NCI-H2081 treated with DMSO at 0.1 percent for 48 hours (cell line): ENCODE results near the gene MICU1.
"Not testable (repeated sequence)": the region's sequence is repeated elsewhere in the genome, so short reads cannot be mapped to it uniquely, and the experiment has no call there.

Experiments used
- DNase-seq: peaks from one replicate; lab custom pipeline; 2025; lab: John Stamatoyannopoulos, UW

Gene MICU1

DNA sequence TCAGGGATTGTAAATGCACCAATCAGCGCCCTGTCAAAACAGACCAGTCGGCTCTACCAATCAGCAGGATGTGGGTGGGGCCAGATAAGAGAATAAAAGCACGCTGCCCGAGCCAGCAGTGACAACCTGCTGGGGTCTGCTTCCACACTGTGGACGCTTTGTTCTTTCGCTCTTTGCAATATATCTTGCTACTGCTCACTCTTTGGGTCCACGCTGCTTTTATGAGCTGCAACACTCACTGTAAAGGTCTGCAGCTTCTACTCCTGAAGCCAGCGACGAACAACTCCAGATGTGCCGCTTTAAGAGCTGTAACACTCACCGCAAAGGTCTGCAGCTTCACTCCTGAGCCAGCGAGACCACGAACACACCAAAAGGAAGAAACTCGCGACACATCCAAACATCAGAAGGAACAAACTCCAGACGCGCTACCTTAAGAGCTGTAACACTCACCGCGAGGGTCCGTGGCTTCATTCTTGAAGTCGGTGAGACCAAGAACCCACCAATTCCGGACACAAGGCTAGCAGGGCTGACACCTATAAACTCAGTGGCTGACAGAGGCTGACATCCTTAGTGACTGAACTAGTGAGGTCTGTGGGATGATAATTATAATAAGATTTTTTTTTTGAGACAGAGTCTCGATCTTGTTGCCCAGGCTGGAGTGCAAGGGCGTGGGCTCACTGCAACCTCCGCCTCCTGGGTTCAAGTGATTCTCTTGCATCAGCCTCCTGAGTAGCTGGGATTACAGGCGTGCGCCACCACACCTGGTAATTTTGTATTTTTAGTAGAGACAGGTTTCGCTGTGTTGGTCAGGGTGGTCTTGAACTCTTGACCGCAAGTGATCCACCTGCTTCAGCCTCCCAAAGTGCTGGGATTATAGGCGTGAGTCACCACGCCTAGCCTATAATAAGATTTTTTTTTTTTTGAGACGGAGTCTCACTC is 298.9 kb downstream of the MICU1 start:
- not testable (repeated sequence) for DNase-seq

DNA sequence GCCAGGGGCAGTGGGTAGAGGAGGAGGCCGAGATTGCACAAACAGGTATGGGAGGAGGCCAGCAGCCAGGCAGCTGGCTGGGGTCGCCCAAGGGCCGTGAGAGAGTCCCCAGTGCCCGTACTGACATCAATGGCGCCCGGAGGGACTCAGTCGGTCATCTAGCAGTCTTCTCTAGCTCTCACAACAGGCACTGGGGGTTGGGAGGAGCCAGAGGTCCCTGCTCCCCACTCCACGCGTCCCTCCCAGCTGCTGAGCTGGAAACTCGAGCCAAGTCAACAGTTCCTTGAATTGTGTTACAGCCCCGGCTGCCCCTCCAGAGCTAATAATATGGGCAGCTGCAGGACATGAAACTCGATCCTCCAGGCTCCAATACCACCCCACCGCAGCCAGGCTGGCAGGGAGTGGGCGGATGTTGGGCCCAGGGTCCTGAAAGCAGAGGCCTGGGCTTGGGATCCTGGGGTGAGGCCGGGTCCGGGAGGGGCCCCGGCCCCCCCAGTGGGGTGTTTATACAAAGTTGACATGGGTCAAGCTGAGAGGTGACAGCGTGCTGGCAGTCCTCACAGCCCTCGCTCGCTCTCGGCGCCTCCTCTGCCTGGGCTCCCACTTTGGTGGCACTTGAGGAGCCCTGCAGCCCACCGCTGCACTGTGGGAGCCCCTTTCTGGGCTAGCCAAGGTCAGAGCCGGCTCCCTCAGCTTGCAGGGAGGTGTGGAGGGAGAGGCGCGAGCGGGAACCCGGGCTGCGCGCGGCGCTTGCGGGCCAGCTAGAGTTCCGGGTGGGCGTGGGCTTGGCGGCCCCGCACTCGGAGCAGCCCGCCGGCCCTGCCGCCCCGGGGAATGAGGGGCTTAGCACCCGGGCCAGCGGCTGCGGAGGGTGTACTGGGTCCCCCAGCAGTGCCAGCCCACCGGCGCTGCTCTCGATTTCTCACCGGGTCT is 300.4 kb downstream of the MICU1 start:
- peak; percentile 70 for DNase-seq

DNA sequence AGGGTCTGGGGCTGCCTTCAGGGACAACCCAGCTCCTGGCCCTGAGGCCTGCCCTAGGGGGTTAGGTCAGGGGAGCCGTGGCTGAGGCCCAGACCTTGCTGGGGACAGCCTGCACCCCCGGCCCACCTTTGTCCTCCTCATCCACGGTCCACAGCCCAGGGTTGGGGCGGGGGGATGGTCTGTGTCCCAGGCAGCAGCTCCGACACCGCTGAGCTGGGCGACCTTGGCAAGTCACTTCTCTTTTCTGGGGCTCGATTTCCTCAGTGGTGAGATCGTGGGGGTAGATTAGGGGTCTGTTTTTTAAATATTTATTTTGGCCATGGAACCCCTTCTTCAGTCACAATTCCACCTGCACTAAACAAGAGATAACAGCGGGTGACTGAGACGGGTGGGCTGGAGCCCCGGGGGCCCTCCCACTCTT is 302.1 kb downstream of the MICU1 start:
- no peak for DNase-seq

DNA sequence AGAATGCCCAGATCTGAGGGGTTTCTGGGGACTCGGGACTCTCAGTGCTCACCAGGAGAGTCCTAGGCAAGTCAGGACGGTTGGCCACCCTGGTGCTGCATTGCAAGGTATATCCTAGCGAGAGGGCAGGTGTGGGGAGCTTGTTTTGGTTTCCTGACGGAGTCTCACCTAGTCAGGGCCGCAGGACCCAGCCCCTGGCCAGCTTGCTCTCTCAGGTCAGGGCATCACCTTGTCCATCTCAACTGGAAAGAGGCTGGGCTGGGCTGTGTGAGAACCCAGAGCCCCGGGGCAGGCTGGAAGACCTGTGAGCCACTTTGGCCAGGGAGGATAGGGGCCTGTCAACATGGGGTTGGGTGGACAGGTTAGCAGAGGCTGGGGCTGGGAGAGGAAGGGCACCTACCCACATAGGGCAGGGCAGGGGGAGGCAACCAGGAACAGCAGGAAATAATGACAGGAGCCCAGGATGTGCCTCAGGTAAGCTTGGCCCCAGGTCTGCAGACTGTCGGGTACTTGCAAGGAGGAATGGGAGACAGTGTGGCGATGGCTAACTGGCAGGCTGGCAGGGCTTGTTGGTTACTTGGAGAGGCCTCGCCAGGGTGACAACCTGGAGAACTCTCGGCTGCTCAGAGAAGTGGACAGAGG is 302.6 kb downstream of the MICU1 start:
- no peak for DNase-seq

DNA sequence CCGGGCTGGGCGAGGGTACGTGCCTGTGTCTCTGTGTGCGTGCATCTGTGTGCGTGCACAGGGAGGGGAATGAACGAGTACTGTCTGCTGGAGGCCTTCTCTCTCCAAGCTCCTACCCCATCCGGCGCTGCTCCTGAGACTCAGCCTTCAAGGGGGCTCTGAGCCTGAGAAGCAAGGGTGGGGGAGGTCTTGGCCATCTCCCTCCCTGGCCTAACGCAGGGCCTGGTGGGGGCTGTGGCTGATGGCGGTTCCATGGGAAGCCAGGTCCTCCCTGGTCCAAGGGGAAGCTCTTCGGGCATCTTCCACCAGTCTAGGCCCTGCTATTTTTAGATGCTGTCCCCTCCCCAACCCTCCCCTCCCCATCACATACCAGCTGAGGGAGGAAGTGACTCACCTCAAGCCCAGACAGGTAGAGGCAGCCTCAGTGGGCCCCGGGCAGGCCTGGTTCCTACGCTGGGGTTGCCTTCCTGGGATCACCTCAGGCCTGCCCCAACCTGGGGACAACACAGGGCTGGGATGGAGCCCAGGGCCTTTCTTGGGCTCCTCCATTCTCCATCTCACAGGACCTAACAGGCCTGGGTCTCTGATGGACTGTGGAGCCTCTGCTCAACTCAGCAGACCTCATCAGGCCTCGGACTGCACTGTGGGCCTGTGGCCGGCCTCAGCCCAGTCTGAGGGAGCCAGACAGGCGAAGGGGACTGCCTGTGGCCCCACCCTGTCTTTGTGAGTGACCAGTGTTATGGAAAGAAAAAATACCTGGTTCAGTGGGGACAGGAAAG is 303.4 kb downstream of the MICU1 start:
- no peak for DNase-seq

DNA sequence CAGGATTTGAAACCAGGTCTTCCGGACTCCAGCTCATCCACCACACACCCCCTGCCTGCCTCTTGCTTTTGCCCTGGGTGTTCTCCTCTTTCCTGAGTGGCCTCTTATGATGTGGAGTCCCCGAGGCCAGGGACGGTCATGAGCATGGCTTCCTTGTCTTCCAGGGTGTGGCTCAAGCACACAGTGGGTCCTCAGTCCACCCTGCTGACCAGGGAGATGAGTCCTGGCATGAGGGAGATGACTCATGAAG is 303.9 kb downstream of the MICU1 start:
- DNase-seq: no peak

DNA sequence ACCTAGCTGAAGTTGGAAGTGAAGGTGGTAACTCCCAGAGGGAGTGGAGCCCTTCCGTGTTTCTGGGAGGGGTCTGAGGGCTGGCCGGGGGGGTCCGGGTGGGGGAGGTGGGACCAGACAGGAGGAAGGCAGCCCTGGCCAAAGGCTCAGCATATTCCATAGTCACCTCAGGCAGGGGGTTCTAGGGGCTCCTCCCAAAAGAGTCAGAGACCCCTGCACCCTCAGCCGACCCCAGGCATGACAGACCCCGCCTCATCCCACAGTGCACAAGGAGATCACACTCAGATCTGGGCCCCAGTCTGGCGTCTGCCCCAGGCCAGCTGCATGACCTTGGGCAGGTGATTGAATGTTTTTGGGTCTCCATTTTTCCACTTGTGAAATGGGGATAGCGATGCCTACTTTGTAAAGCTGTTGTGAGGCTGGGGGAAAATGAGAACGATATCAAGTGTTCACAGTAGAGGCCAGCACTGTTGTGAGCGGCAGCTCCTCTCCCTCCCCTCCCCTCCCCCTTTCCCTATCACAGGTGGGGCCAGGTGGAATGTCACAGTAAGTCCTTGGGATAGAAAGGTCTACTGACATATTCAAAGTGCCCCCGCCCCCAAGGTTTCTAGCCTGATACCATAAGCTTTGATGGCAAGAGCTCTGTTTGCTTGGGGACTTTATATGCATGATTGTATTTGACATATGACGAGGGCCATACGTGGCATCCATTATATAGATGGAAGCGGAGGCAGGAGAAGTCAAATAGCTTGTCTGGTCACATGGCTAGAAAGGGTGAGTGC is 304.4 kb downstream of the MICU1 start:
- DNase-seq: no peak

DNA sequence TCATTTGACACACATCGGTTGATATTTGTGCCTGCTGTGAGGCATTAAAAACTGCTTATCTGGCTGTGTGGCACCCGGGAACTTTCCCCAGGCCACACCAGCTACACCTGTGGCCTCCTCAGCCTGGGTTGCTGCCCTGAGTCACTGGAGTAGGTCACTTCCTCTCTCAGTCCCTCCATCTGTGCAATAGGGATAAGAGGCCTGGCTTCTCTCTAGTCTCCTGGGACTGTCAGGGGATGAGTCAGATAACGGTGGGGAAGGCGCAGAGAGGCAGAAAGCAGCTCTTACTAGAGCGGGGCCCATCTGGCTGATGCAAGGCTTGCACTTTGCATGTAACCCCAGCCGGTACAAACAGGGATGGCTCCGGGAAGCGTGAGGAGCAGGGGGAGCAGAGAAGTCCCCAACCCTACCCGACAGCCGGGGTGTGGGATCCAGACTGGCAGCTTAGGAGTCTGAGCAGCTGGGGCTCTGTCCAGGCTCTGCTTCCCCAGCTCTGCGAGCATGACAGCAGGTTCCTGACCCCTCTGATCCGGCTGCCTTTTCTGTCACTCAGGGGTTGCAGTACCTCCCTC is 305.1 kb downstream of the MICU1 start:
- no peak for DNase-seq

DNA sequence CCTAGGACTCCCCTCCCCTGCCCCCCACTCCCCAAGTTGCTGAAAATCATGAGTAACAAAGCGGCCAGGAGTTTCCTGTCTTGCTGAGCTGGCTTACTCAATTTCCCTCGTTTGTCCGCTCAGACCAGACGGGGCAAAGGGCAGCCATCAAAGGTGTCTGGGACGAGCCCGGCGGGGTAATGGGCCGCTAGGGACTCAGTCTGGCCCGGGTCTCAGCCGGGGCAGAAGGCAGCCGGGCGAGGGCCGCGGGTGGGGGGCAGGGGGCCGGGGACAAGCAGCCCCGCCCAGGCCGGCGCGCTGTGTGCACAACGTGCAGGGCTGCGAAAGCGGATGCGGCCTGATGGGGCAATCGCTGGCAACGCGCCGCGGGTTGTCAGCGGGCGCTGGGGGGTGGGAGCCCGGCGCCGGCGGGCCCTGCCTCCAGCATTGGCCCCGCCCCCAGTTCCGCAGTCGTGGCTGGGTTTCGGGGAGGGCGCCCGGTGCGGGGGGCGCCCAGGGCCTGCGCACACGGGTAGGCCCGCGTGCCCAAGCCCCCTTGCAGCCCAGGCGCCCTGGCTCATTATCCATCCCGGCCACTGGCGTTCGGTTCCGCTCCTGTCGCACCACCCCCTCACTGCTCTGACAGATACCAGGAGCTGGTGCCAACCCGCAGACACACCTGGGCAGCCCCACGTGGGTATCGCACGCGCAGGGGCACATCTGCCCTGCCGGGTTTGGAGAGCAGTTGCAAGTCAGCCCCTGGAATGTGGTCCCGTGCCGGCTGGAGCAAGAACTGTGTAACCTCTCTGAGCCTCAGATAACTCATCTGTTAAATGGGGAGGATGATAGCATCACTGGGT is 306.2 kb downstream of the MICU1 start:
- DNase-seq: peak; percentile 28

DNA sequence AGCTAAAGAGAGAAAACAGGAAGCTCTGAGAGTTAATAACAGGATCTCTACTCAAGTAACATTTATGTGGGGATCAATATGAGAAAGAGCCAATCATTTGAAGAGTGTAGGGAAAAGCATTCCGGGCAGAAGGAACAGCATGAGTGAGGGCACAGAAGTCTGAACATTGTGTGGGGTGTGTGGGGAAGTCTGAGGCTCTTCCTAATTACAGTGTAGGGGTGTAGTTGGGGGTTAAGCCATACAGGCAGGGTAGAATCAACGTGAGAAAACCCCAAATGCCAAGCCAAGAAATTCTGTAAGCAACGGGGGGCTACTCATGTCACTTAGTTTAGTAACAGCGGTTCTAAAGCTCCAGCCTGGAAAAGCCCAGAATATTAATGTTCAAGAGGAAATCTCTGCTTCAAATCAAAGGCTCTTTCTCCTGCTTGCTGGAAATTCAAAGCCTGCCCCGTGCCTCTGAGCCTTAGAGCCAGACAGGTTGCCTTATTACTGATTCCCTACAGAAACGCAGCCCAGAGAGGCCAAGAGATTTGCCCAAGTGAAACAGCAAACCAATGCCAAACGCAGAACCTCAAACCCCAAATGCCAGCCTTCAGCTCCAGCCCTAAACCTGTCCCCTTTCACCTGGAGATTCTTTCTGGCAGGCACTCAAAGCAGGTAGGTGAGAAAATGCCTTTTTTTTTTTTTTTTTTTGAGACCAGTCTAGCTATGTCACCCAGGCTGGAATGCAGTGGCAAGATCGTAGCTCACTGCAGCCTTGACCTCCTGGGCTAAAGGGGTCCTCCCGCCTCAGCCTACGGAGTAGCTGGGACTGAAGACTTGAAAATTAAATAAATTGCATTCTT is 307.2 kb downstream of the MICU1 start:
- DNase-seq: no peak
